Aorta (tissue), 5 donors: ENCODE measurements around the gene RUNX2. TPM values are rescaled to one million over a fixed set of nuclear protein-coding genes. Genes with fewer than 3 reads are reported as not detected.

ENCODE experiments used
- ATAC-seq: fragments of 200-7000 bp; cut with Tn5 transposase; one replicate; pipeline ENCODE4 v1.9.1; 2022; ENCODE audit warnings: moderate library complexity; ENCODE audit not compliant: low FRiP score
- DNase-seq, 2 donors: peaks; one replicate each; pipeline ENCODE4 v3.0.0-alpha.2; 2020
- H3K27ac ChIP-seq, 2 donors: one replicate each; pipeline ENCODE4 v1.5.1; 2013; ENCODE audit warnings: low read length in 2 of 2, mild to moderate bottlenecking in 2 of 2, moderate library complexity in 2 of 2, control low read depth in 1 of 2, inconsistent platforms in 1 of 2, low read depth in 1 of 2
- H3K27me3 ChIP-seq, 2 donors: one replicate each; pipeline ENCODE4 v1.6.1; 2013; ENCODE audit warnings: control low read depth in 1 of 2, low read length in 1 of 2, mild to moderate bottlenecking in 1 of 2, moderate library complexity in 1 of 2; ENCODE audit not compliant: insufficient read depth in 2 of 2, control insufficient read depth in 1 of 2
- H3K36me3 ChIP-seq, 2 donors: one replicate each; pipeline ENCODE4 v1.6.1; 2013; ENCODE audit warnings: control low read depth in 1 of 2, low read length in 1 of 2, mild to moderate bottlenecking in 1 of 2; ENCODE audit not compliant: insufficient read depth in 2 of 2, control insufficient read depth in 1 of 2
- H3K4me1 ChIP-seq, 2 donors: one replicate each; pipeline ENCODE4 v1.6.1; 2013; ENCODE audit warnings: low read length in 2 of 2, control low read depth in 1 of 2, mild to moderate bottlenecking in 1 of 2, moderate library complexity in 1 of 2; ENCODE audit not compliant: insufficient read depth in 2 of 2, control insufficient read depth in 1 of 2
- H3K4me3 ChIP-seq, 2 donors: one replicate each; pipeline ENCODE4 v1.5.1; 2013; ENCODE audit warnings: low read length in 2 of 2, control low read depth in 1 of 2, mild to moderate bottlenecking in 1 of 2
- H3K9me3 ChIP-seq: one replicate; pipeline ENCODE4 v1.6.1; 2013; ENCODE audit warnings: mild to moderate bottlenecking, low read length; ENCODE audit not compliant: control insufficient read depth
- WGBS, 2 donors: extraction: QIAGEN DNeasy Blood & Tissue Kit; methylation state at CpG; one replicate each; pipeline ENCODE4 v1.1.7; 2013; 5-methylcytosine and 5-hydroxymethylcytosine counted together
- intact Hi-C, 2 donors: fragments of 100-400 bp; cut with DNase I; formaldehyde crosslinking; loops; one replicate each; pipeline versions ENCODE4 v1.14.2 to v1.15.0; 2022
- polyA plus RNA-seq, 2 donors: library from polyadenylated mRNA; stranded (reverse); fragments of 200-250 nt; gene quantifications; one replicate each; pipeline ENCODE4 v1.2.3, GENCODE V29; 2013
- total RNA-seq, 2 donors: library from RNA; stranded (reverse); fragmentation: NEBNext Ultra II Directional; extraction: Animal tissue kit (Norgen Biotek cat#: 25700); gene quantifications; one replicate each; pipeline ENCODE4 v1.2.1, GENCODE V29; 2021
- donor health status: healthy with polysubstance abuse.
- donor health status: Bipolar disorder and iron deficiency.
- donor health status: DM: no; HTN: no; CAD: no.
- donor health status: DM: no; HTN: no; CAD: no.
- donor health status: DM: yes; HTN: yes; CAD: no.

The RUNX2 gene
- total and polyA plus RNA-seq, 4 donors = 1.0 to 5.4 (median 1.9) TPM

GRCh38 chr6:45568626-45569025 lies 240.5 kb downstream of the RUNX2 start:
- no peaks in the 10 kb centered on the region for H3K27me3 ChIP-seq
- no peak overlapping the region for H3K27ac ChIP-seq
- H3K36me3 ChIP-seq = no peaks in the 10 kb centered on the region
- ATAC-seq = no peak
- intact Hi-C loops = no loop called here
- peaks cover 1% of the 10 kb centered on the region for H3K9me3 ChIP-seq
- no peak for DNase-seq
- H3K4me1 ChIP-seq = no peaks in the 10 kb centered on the region
- WGBS, 2 donors = 93 to 96% methylated on average over 5 of the region's 5 CpGs
- H3K4me3 ChIP-seq = no peak overlapping the region

- Histone ChIP-seq H3K4me3 (no peak overlapping the region), H3K4me1 (no peaks in the 10 kb centered on the region), H3K36me3 (no peaks in the 10 kb centered on the region), H3K27me3 (no peaks in the 10 kb centered on the region), H3K9me3 (peaks cover 1% of the 10 kb centered on the region), H3K27ac (no peak overlapping the region)
- intact Hi-C loops = no loop called here
- DNase-seq (no peak), ATAC-seq (no peak)
- 76 to 78% methylated on average over 6 of the region's 6 CpGs for WGBS, 2 donors
Measured at GRCh38 chr6:45569210-45569945, 241.2 kb downstream of the RUNX2 start.

- H3K27ac ChIP-seq = no peak overlapping the region
- ATAC-seq = no peak
- no peaks in the 10 kb centered on the region for H3K36me3 ChIP-seq
- peaks cover 1% of the 10 kb centered on the region for H3K9me3 ChIP-seq
- no peaks in the 10 kb centered on the region for H3K27me3 ChIP-seq
- H3K4me1 ChIP-seq = no peaks in the 10 kb centered on the region
- intact Hi-C loops = no loop called here
- no peak for DNase-seq
- H3K4me3 ChIP-seq = no peak overlapping the region
- WGBS, 2 donors = 66 to 78% methylated on average over 3 of the region's 3 CpGs
Measured at GRCh38 chr6:45571159-45571558, 243.0 kb downstream of the RUNX2 start.

- 86 to 93% methylated on average over 4 of the region's 4 CpGs for WGBS, 2 donors
- H3K9me3 ChIP-seq = peaks cover 1% of the 10 kb centered on the region
- ATAC-seq = no peak
- H3K27me3 ChIP-seq = no peaks in the 10 kb centered on the region
- no peak overlapping the region for H3K27ac ChIP-seq
- no peaks in the 10 kb centered on the region for H3K36me3 ChIP-seq
- H3K4me1 ChIP-seq = no peaks in the 10 kb centered on the region
- DNase-seq = no peak
- intact Hi-C loops = no loop called here
- no peak overlapping the region for H3K4me3 ChIP-seq
Measured at GRCh38 chr6:45572833-45573232, 244.7 kb downstream of the RUNX2 start.

DNA sequence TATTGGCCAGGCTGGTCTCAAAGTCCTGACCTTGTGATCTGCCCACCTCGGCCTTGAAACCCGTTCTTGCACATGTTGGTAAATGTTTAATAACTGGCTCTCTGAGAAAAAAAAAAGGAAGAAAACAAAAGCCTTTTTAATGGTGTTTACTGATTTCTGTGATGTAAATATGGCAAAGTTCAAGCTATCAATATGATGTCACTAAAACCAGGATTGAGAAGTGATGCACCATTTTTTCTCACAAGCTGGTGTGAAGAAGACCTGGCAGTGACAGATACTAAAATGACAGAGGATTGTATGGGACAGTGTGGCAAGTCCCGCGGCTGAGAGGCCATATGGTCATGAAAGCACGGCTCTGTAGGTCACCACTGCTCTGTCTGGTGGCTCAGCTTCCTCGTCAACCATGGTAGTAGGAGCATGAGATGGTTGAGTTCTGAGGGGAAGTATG lies 245.9 kb downstream of the RUNX2 start:
- H3K36me3 ChIP-seq = no peaks in the 10 kb centered on the region
- WGBS, 2 donors = 90 to 94% methylated on average over 6 of the region's 6 CpGs
- no peaks in the 10 kb centered on the region for H3K4me1 ChIP-seq
- DNase-seq = no peak
- intact Hi-C loops = no loop called here
- H3K4me3 ChIP-seq = no peak overlapping the region
- no peaks in the 10 kb centered on the region for H3K9me3 ChIP-seq
- no peak overlapping the region for H3K27ac ChIP-seq
- H3K27me3 ChIP-seq = no peaks in the 10 kb centered on the region
- ATAC-seq = no peak

DNA sequence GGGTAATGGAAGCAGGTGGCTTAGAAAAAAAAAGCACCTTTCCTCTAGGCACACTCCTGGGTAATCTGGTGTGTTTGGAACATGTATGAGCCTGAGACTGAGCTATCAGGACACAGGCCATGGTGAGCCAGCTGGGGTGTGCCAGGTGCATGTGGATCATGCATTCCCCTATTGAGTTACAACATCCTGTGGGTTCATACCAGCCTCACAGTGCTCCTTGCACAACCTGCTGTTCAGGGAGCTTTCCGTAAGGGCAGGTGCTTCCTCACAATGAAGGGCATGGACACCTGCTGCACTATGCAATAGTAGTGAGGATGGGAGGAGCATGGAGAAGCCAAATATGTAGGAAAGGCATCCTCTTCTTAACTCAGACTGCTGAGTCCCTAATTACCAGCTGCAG lies 246.8 kb downstream of the RUNX2 start:
- Histone ChIP-seq H3K4me1 (no peaks in the 10 kb centered on the region), H3K27me3 (no peaks in the 10 kb centered on the region), H3K27ac (no peak overlapping the region), H3K36me3 (no peaks in the 10 kb centered on the region), H3K9me3 (no peaks in the 10 kb centered on the region), H3K4me3 (no peak overlapping the region)
- WGBS, 2 donors = 97 to 100% methylated on average over 1 of the region's 1 CpG
- DNase-seq (no peak), ATAC-seq (no peak)
- intact Hi-C loops = no loop called here

GRCh38 chr6:45576648-45577624 lies 248.8 kb downstream of the RUNX2 start:
- Histone ChIP-seq H3K4me1 (no peaks in the 10 kb centered on the region), H3K9me3 (peaks cover 3% of the 10 kb centered on the region), H3K4me3 (no peak overlapping the region), H3K27me3 (no peaks in the 10 kb centered on the region), H3K27ac (no peak overlapping the region), H3K36me3 (no peaks in the 10 kb centered on the region)
- no peak for DNase-seq
- no peak for ATAC-seq
- intact Hi-C loops = no loop called here
- 72 to 77% methylated on average over 15 of the region's 15 CpGs for WGBS, 2 donors

- H3K27me3 ChIP-seq = no peaks in the 10 kb centered on the region
- no peak overlapping the region for H3K4me3 ChIP-seq
- DNase-seq (no peak), ATAC-seq (no peak)
- H3K9me3 ChIP-seq = peaks cover 3% of the 10 kb centered on the region
- no peak overlapping the region for H3K27ac ChIP-seq
- WGBS, 2 donors = 57 to 62% methylated on average over 9 of the region's 9 CpGs
- no peaks in the 10 kb centered on the region for H3K4me1 ChIP-seq
- H3K36me3 ChIP-seq = no peaks in the 10 kb centered on the region
- intact Hi-C loops = no loop called here
Measured at GRCh38 chr6:45577836-45578504, 249.8 kb downstream of the RUNX2 start.
